ENCODE results near the gene CEACAM1. TPM values are rescaled to one million over a fixed set of nuclear protein-coding genes. Genes with fewer than 3 reads are reported as not detected.
A peak's percentile ranks its signal among the peaks of the same experiment; 100 is the strongest.

The CEACAM1 gene
- total RNA-seq, 1 experiment from 2014 or later = 1.5 TPM

- Histone ChIP-seq H3K79me1 (ENCODE audit: insufficient read depth, low read depth, low read length, poor library complexity, severe bottlenecking) (no peaks in the 10 kb centered on the region), H3K9ac (ENCODE audit: extremely low read depth, insufficient read length, low read length) (no peak overlapping the region), H3K79me2 (ENCODE audit: insufficient read depth, low read length) (no peaks in the 10 kb centered on the region), H2BK5ac (ENCODE audit: insufficient read length, low read length) (no peak overlapping the region), H3K56ac (ENCODE audit: insufficient read length, low read depth, low read length) (no peak overlapping the region), H3K18ac (ENCODE audit: insufficient read length, low read depth, low read length) (no peak overlapping the region), H4K5ac (ENCODE audit: insufficient read length, low read depth, low read length) (no peak overlapping the region), H3K9me3 (ENCODE audit: control insufficient read depth, low read depth, low read length) (no peaks in the 10 kb centered on the region), H3K4ac (ENCODE audit: low read depth, low read length) (no peak overlapping the region), H3K14ac (ENCODE audit: insufficient read depth, low read length) (no peak overlapping the region), H2BK20ac (ENCODE audit: low read depth, low read length, poor library complexity, severe bottlenecking) (no peak overlapping the region), H4K91ac (ENCODE audit: insufficient read length, low read depth, low read length) (no peak overlapping the region), H4K20me1 (ENCODE audit: control insufficient read depth, insufficient read depth, insufficient read length) (no peaks in the 10 kb centered on the region), H3K4me2 (ENCODE audit: insufficient read depth, insufficient read length, low read length) (no peak overlapping the region), H2BK15ac (ENCODE audit: low read depth, low read length) (no peak overlapping the region), H2AFZ (ENCODE audit: low read length) (no peak overlapping the region), H3K23me2 (ENCODE audit: insufficient read length, low read depth, low read length, poor library complexity, severe bottlenecking) (no peaks in the 10 kb centered on the region), H3K4me1 (ENCODE audit: insufficient read depth, low read length) (peaks cover 3% of the 10 kb centered on the region; the same call in 1 of the 2 replicates), H2BK12ac (ENCODE audit: insufficient read length, low read depth, low read length) (no peak overlapping the region), H2BK120ac (ENCODE audit: low read depth, low read length, poor library complexity, severe bottlenecking) (no peak overlapping the region), H3K27me3 (ENCODE audit: insufficient read depth, low read length) (no peaks in the 10 kb centered on the region), H3T11ph (ENCODE audit: low read length) (no peak overlapping the region), H4K8ac (replicated peaks; ENCODE audit: insufficient read length, low read depth, low read length) (no peak overlapping the region), H3K23ac (ENCODE audit: insufficient read length, low read depth, low read length) (no peak overlapping the region), H3K27ac (ENCODE audit: insufficient read length, low read depth, low read length) (no peak overlapping the region), H2AK5ac (ENCODE audit: insufficient read length, low read length) (no peak overlapping the region)
- Mint-ChIP-seq H3K27ac (peak overlapping the region in 1 of 3 experiments; percentile 46; a peak in 1 of 7 replicates), H3K4me1 (peaks cover 32 to 38% of the 10 kb centered on the region in 2 experiments), H3K27me3 (ENCODE audit: low read depth) (no peaks in the 10 kb centered on the region), H3K36me3 (ENCODE audit: insufficient read depth in 1 of 3, low read depth in 3 of 3) (no peaks in the 10 kb centered on the region; a peak in 1 of 7 replicates), H3K9me3 (no peaks in the 10 kb centered on the region), H3K4me3 (peak overlapping the region in 1 of 2 experiments; percentile 8; a peak in 1 of 5 replicates)
- no peak for DNase-seq
- WGBS (ENCODE audit: extremely low coverage, insufficient read length, low lambda C conversion rate) = no CpG with 5 or more reads among the region's 3 CpGs
- TF ChIP-seq CTCF (conservative IDR thresholded peaks at IDR 0.05) = no peak
Measured at GRCh38 chr19:42531313-42531712, 3.0 kb upstream of the CEACAM1 start.
